ENCODE data around the gene TMEM94. TPM values are rescaled to one million over a fixed set of nuclear protein-coding genes. Genes with fewer than 3 reads are reported as not detected.

Gene TMEM94
- total and polyA plus RNA-seq, 2 of the 13 experiments (the other 11 are each of a cell fraction or from before 2014, with no cell fraction given): 32.6 to 134 TPM

DNA sequence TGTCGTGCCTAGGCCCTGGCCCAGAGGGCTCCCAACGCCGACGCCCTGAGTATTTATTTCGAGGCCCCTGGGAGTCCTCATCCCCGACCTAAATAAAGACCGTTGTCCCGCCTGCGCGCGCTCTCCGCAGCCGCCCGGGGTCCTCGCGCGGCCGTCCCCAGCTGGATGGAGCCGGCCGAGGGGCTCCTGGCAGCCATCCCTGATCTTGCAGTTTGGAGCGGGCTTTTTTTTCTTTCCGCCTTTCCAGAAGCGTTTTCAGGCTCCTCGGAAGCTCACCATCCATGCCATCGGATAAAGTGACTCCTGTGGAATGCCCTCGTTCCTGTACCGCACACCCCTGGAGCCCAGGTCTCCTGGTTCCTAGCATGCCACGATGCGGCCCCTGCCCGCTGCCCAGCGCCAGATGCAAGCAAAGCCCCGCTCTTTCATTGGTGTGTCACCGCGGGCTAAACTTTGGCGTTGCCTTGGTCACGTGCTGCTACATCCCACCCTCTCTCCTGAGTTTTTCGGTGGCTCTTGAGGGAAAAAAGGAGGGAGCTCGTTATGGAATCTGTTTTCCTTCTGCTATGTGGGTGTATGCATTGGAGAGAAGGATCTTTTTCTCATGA is 716 bp downstream of the TMEM94 start (continued):
- TF ChIP-seq, protein P1, sequence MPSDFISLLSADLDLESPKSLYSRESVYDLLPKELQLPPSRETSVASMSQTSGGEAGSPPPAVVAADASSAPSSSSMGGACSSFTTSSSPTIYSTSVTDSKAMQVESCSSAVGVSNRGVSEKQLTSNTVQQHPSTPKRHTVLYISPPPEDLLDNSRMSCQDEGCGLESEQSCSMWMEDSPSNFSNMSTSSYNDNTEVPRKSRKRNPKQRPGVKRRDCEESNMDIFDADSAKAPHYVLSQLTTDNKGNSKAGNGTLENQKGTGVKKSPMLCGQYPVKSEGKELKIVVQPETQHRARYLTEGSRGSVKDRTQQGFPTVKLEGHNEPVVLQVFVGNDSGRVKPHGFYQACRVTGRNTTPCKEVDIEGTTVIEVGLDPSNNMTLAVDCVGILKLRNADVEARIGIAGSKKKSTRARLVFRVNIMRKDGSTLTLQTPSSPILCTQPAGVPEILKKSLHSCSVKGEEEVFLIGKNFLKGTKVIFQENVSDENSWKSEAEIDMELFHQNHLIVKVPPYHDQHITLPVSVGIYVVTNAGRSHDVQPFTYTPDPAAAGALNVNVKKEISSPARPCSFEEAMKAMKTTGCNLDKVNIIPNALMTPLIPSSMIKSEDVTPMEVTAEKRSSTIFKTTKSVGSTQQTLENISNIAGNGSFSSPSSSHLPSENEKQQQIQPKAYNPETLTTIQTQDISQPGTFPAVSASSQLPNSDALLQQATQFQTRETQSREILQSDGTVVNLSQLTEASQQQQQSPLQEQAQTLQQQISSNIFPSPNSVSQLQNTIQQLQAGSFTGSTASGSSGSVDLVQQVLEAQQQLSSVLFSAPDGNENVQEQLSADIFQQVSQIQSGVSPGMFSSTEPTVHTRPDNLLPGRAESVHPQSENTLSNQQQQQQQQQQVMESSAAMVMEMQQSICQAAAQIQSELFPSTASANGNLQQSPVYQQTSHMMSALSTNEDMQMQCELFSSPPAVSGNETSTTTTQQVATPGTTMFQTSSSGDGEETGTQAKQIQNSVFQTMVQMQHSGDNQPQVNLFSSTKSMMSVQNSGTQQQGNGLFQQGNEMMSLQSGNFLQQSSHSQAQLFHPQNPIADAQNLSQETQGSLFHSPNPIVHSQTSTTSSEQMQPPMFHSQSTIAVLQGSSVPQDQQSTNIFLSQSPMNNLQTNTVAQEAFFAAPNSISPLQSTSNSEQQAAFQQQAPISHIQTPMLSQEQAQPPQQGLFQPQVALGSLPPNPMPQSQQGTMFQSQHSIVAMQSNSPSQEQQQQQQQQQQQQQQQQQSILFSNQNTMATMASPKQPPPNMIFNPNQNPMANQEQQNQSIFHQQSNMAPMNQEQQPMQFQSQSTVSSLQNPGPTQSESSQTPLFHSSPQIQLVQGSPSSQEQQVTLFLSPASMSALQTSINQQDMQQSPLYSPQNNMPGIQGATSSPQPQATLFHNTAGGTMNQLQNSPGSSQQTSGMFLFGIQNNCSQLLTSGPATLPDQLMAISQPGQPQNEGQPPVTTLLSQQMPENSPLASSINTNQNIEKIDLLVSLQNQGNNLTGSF (CRISPR knock-in tag; IDR thresholded peaks at IDR 0.05): 0 out of 2 replicates have a peak, but pooled peaks have one; percentile 24
- TF ChIP-seq, protein P2, sequence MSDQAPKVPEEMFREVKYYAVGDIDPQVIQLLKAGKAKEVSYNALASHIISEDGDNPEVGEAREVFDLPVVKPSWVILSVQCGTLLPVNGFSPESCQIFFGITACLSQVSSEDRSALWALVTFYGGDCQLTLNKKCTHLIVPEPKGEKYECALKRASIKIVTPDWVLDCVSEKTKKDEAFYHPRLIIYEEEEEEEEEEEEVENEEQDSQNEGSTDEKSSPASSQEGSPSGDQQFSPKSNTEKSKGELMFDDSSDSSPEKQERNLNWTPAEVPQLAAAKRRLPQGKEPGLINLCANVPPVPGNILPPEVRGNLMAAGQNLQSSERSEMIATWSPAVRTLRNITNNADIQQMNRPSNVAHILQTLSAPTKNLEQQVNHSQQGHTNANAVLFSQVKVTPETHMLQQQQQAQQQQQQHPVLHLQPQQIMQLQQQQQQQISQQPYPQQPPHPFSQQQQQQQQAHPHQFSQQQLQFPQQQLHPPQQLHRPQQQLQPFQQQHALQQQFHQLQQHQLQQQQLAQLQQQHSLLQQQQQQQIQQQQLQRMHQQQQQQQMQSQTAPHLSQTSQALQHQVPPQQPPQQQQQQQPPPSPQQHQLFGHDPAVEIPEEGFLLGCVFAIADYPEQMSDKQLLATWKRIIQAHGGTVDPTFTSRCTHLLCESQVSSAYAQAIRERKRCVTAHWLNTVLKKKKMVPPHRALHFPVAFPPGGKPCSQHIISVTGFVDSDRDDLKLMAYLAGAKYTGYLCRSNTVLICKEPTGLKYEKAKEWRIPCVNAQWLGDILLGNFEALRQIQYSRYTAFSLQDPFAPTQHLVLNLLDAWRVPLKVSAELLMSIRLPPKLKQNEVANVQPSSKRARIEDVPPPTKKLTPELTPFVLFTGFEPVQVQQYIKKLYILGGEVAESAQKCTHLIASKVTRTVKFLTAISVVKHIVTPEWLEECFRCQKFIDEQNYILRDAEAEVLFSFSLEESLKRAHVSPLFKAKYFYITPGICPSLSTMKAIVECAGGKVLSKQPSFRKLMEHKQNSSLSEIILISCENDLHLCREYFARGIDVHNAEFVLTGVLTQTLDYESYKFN (CRISPR knock-in tag; conservative IDR thresholded peaks at IDR 0.05): 0 out of 2 replicates have a peak, but pooled peaks have one; percentile 13
- TF ChIP-seq DMAP1 (CRISPR knock-in tag; IDR thresholded peaks at IDR 0.05): no peak
- 0 out of 3 replicates have a peak, but pooled peaks have one; percentile 15 for TF ChIP-seq MXI1 (IDR thresholded peaks at IDR 0.05; ENCODE audit: borderline replicate concordance, low read depth, low read length)
- peak; percentile 64; the same call in 1 of the 2 replicates for TF ChIP-seq SAFB2 (CRISPR knock-in tag; IDR thresholded peaks at IDR 0.05; ENCODE audit: borderline replicate concordance, low read depth)
- 0 out of 2 replicates have a peak, but pooled peaks have one; percentile 27 for TF ChIP-seq ZNF570 (CRISPR knock-in tag; IDR thresholded peaks at IDR 0.05; ENCODE audit: borderline replicate concordance)
- TF ChIP-seq ZNF777 (CRISPR knock-in tag; IDR thresholded peaks at IDR 0.05): 0 out of 2 replicates have a peak, but pooled peaks have one; percentile 10
- peak; percentile 12; the same call in 1 of the 2 replicates for TF ChIP-seq ZNF792 (CRISPR knock-in tag; IDR thresholded peaks at IDR 0.05)
- TF ChIP-seq KLF12 (CRISPR knock-in tag; IDR thresholded peaks at IDR 0.05; ENCODE audit: borderline replicate concordance): 0 out of 2 replicates have a peak, but pooled peaks have one; percentile 42
- TF ChIP-seq RXRA (CRISPR knock-in tag; IDR thresholded peaks at IDR 0.05): 0 out of 2 replicates have a peak, but pooled peaks have one; percentile 14
- TF ChIP-seq ZNF543 (CRISPR knock-in tag; IDR thresholded peaks at IDR 0.05): peak; percentile 89; the same call in 1 of the 2 replicates
- TF ChIP-seq PPARG (CRISPR knock-in tag; conservative IDR thresholded peaks at IDR 0.05): 0 out of 2 replicates have a peak, but pooled peaks have one; percentile 6
- TF ChIP-seq ZNF180 (CRISPR knock-in tag; IDR thresholded peaks at IDR 0.05; ENCODE audit: borderline replicate concordance, low read depth): peak; percentile 39; the same call in 1 of the 2 replicates
- 0 out of 2 replicates have a peak, but pooled peaks have one; percentile 28 for TF ChIP-seq KDM2A (CRISPR knock-in tag; IDR thresholded peaks at IDR 0.05; ENCODE audit: borderline replicate concordance, low read depth)
- 0 out of 2 replicates have a peak, but pooled peaks have one; percentile 6 for TF ChIP-seq ZNF20 (CRISPR knock-in tag; IDR thresholded peaks at IDR 0.05)

Data from HepG2 (cell line).